Panc1 (cell line): ENCODE results near the gene OR8B8. TPM values are rescaled to one million over a fixed set of nuclear protein-coding genes. Genes with fewer than 3 reads are reported as not detected.

Experiments used
- ATAC-seq: fragments of 200-7000 bp; cut with Tn5 transposase; 2 replicates; pipeline ENCODE4 v1.9.1; 2020; ENCODE audit warnings: mild to moderate bottlenecking, moderate library complexity
- BruUV-seq: library from RNA; stranded (reverse); fragments of 400-500 nt; replicated peaks from 2 replicates; lab custom pipeline; 2021; lab: Mats Ljungman, UMichigan
- CTCF ChIA-PET: fragments of 300-600 bp; sonication (Branson Sonifier 250); formaldehyde crosslinking; loops from one replicate; lab custom pipeline; 2022; ENCODE audit warnings: antibody characterized with exemption; lab: Charles Lee
- POLR2A ChIA-PET: fragments of 300-600 bp; sonication (Branson Sonifier 250); formaldehyde crosslinking; loops from one replicate; lab custom pipeline; 2022; ENCODE audit warnings: antibody characterized with exemption; lab: Charles Lee
- DNase-seq: peaks from one replicate; pipeline ENCODE4 v3.0.0-alpha.2; 2010; ENCODE audit warnings: low read depth, low spot score
- H3K27ac ChIP-seq: 2 replicates; pipeline ENCODE4 v1.5.1; 2011; ENCODE audit warnings: mild to moderate bottlenecking, low read length, inconsistent platforms
- H3K27me3 ChIP-seq: fragments of 200-500 bp; sonication (Bioruptor generic); 2 replicates; pipeline ENCODE4 v1.6.0; 2014; ENCODE audit warnings: low read length, inconsistent platforms; ENCODE audit not compliant: control insufficient read depth, insufficient read depth
- H3K36me3 ChIP-seq: fragments of 200-500 bp; sonication (Bioruptor generic); 2 replicates; pipeline ENCODE4 v1.5.1; 2014; ENCODE audit warnings: inconsistent platforms, mild to moderate bottlenecking, low read length, moderate library complexity; ENCODE audit not compliant: control insufficient read depth, insufficient read depth
- H3K4me1 ChIP-seq: 2 replicates; pipeline ENCODE4 v1.5.1; 2011; ENCODE audit warnings: inconsistent platforms, mild to moderate bottlenecking, low read length, moderate library complexity; ENCODE audit not compliant: control insufficient read depth, insufficient read depth
- H3K4me3 ChIP-seq, 2 experiments: 2 replicates each; pipeline ENCODE4 v1.5.1; 2011 to 2012; ENCODE audit warnings: low read depth in 2 of 2, low read length in 2 of 2, mild to moderate bottlenecking in 2 of 2, inconsistent platforms in 1 of 2, moderate library complexity in 1 of 2
- H3K9me3 ChIP-seq: fragments of 200-500 bp; sonication (Bioruptor generic); 2 replicates; pipeline ENCODE4 v1.5.1; 2014; ENCODE audit warnings: low read depth, mild to moderate bottlenecking, inconsistent platforms, low read length, moderate library complexity; ENCODE audit not compliant: control insufficient read depth, insufficient read depth
- CTCF ChIP-seq: fragments of 450-650 bp; IDR thresholded peaks from 2 replicates; pipeline ENCODE4 v1.5.1; 2017; ENCODE audit warnings: mild to moderate bottlenecking
- POLR2AphosphoS5 ChIP-seq: IDR thresholded peaks from 2 replicates; pipeline ENCODE4 v1.6.1; 2012; ENCODE audit warnings: mild to moderate bottlenecking, low read depth, low read length, moderate library complexity
- REST ChIP-seq, 2 experiments: IDR thresholded peaks; 2 replicates each; pipeline ENCODE4 v1.6.1; 2011 to 2012; ENCODE audit warnings: low read depth in 2 of 2, control low read depth in 1 of 2, low read length in 1 of 2, mild to moderate bottlenecking in 1 of 2, moderate library complexity in 1 of 2; ENCODE audit not compliant: insufficient read depth in 1 of 2
- SIN3A ChIP-seq: IDR thresholded peaks from 2 replicates; pipeline ENCODE4 v1.6.1; 2012; ENCODE audit warnings: low read depth, mild to moderate bottlenecking, low read length, moderate library complexity, borderline replicate concordance; ENCODE audit not compliant: insufficient read depth
- TCF7L2 ChIP-seq: IDR thresholded peaks from 2 replicates; pipeline ENCODE4 v1.6.1; 2011; ENCODE audit warnings: mild to moderate bottlenecking, low read depth, low read length, inconsistent platforms
- in situ Hi-C: cut with HindIII; loops from 2 replicates; pipeline ENCODE4 v1.10.0; 2016; ENCODE audit warnings: low sequenced_read_pairs, low pct_unique_long_range_greater_than_20kb
- intact Hi-C: fragments of 100-400 bp; cut with micrococcal nuclease; formaldehyde crosslinking; loops from one replicate; pipeline ENCODE4 v1.10.0; 2022; ENCODE audit not compliant: unreplicated experiment
- total RNA-seq: library from RNA; stranded (reverse); gene quantifications from one replicate; pipeline ENCODE4 v1.2.1, GENCODE V29; 2021; ENCODE audit not compliant: unreplicated experiment

OR8B8 gene
- total RNA-seq, 1 experiment from 2014 or later = not detected

GRCh38 chr11:124441081-124441480, 4.4 kb downstream of the OR8B8 start:
- H3K4me1 ChIP-seq = no peaks in the 10 kb centered on the region
- H3K4me3 ChIP-seq = no peak overlapping the region
- no peaks in the 10 kb centered on the region for H3K9me3 ChIP-seq
- BruUV-seq = no TSS peak
- no peak for TF ChIP-seq POLR2AphosphoS5
- no peak for TF ChIP-seq TCF7L2
- ATAC-seq (no peak), DNase-seq (no peak)
- no peak overlapping the region for H3K27ac ChIP-seq
- ChIA-PET POLR2A (no interaction called here), CTCF (no interaction called here)
- no peaks in the 10 kb centered on the region for H3K36me3 ChIP-seq
- peaks cover 4% of the 10 kb centered on the region for H3K27me3 ChIP-seq
- in situ Hi-C loops (no loop called here), intact Hi-C loops (no loop called here)

- Histone ChIP-seq H3K4me3 (no peak overlapping the region), H3K27me3 (peaks cover 4% of the 10 kb centered on the region), H3K36me3 (no peaks in the 10 kb centered on the region), H3K9me3 (no peaks in the 10 kb centered on the region), H3K4me1 (no peaks in the 10 kb centered on the region), H3K27ac (no peak overlapping the region)
- TF ChIP-seq CTCF = no peak
- no peak for TF ChIP-seq SIN3A
- no peak for TF ChIP-seq TCF7L2
- TF ChIP-seq POLR2AphosphoS5 = no peak
- no peak for TF ChIP-seq REST (IDR thresholded peaks at IDR 0.05; ENCODE audit: insufficient read depth in 1 of 2, low read depth in 2 of 2, low read length in 1 of 2)
- intact Hi-C loops (no loop called here), in situ Hi-C loops (no loop called here)
- BruUV-seq = no TSS peak
- DNase-seq (no peak), ATAC-seq (no peak)
- ChIA-PET CTCF (no interaction called here), POLR2A (no interaction called here)
These were observed 4.9 kb downstream of the OR8B8 start for GRCh38 chr11:124440608-124441007.

- no peak overlapping the region for H3K27ac ChIP-seq
- ATAC-seq (no peak), DNase-seq (no peak)
- TF ChIP-seq POLR2AphosphoS5 (no peak), SIN3A (no peak), CTCF (no peak), REST (IDR thresholded peaks at IDR 0.05; ENCODE audit: insufficient read depth in 1 of 2, low read depth in 2 of 2, low read length in 1 of 2) (no peak), TCF7L2 (no peak)
- no peaks in the 10 kb centered on the region for H3K36me3 ChIP-seq
- in situ Hi-C loops (no loop called here), intact Hi-C loops (no loop called here)
- H3K9me3 ChIP-seq = no peaks in the 10 kb centered on the region; the same call in 1 of the 2 replicates
- ChIA-PET CTCF (no interaction called here), POLR2A (no interaction called here)
- no TSS peak for BruUV-seq
- H3K27me3 ChIP-seq = no peaks in the 10 kb centered on the region; the same call in 1 of the 2 replicates
- no peak overlapping the region for H3K4me3 ChIP-seq
- no peaks in the 10 kb centered on the region for H3K4me1 ChIP-seq
These were observed 10.8 kb downstream of the OR8B8 start for GRCh38 chr11:124434699-124435098.
